H7 (cell line): ENCODE measurements around the gene MCC. TPM values are rescaled to one million over a fixed set of nuclear protein-coding genes. Genes with fewer than 3 reads are reported as not detected.
A peak's percentile ranks its signal among the peaks of the same experiment; 100 is the strongest.

Experiments
- DNase-seq: peaks from one replicate; pipeline ENCODE4 v3.0.0; 2012
- H3K27me3 ChIP-seq: 2 replicates; pipeline ENCODE4 v1.6.0; 2011; ENCODE audit warnings: mild to moderate bottlenecking, low read length; ENCODE audit not compliant: control insufficient read depth, insufficient read depth
- H3K36me3 ChIP-seq: replicated peaks from 2 replicates; pipeline ENCODE4 v1.5.1; 2011; ENCODE audit warnings: low read length; ENCODE audit not compliant: control insufficient read depth, insufficient read depth
- H3K4me3 ChIP-seq: 2 replicates; pipeline ENCODE4 v1.5.1; 2011; ENCODE audit warnings: low read depth, mild to moderate bottlenecking, control low read depth, low read length, moderate library complexity; ENCODE audit not compliant: insufficient read depth
- total RNA-seq: library from RNA; depleted of rRNA; stranded (reverse); fragments of >200 nt; shearing (Covaris generic); gene quantifications from 2 replicates; pipeline ENCODE4 v1.2.3, GENCODE V29; 2014

Gene MCC
- total RNA-seq, 1 experiment from 2014 or later, result 23.0 TPM

GRCh38 chr5:113378514-113378913 lies 109.7 kb downstream of the MCC start:
- Histone ChIP-seq H3K4me3 (no peak overlapping the region), H3K36me3 (no peaks in the 10 kb centered on the region), H3K27me3 (no peaks in the 10 kb centered on the region)
- DNase-seq, result no peak

- no peaks in the 10 kb centered on the region for H3K27me3 ChIP-seq
- H3K4me3 ChIP-seq, result no peak overlapping the region
- no peaks in the 10 kb centered on the region for H3K36me3 ChIP-seq
- DNase-seq, result no peak
Observed at GRCh38 chr5:113378081-113378480, 110.2 kb downstream of the MCC start.

GRCh38 chr5:113376640-113377039 lies 111.6 kb downstream of the MCC start:
- H3K27me3 ChIP-seq, result no peaks in the 10 kb centered on the region
- peak; percentile 39 for DNase-seq
- no peaks in the 10 kb centered on the region for H3K36me3 ChIP-seq
- no peak overlapping the region for H3K4me3 ChIP-seq

GRCh38 chr5:113375480-113376060 lies 112.7 kb downstream of the MCC start:
- no peak overlapping the region for H3K4me3 ChIP-seq
- no peaks in the 10 kb centered on the region for H3K36me3 ChIP-seq
- H3K27me3 ChIP-seq, result no peaks in the 10 kb centered on the region
- DNase-seq, result no peak

- Histone ChIP-seq H3K27me3 (no peaks in the 10 kb centered on the region), H3K36me3 (no peaks in the 10 kb centered on the region), H3K4me3 (no peak overlapping the region)
- no peak for DNase-seq
Observed at GRCh38 chr5:113373426-113373825, 114.8 kb downstream of the MCC start.

- Histone ChIP-seq H3K36me3 (no peaks in the 10 kb centered on the region), H3K27me3 (no peaks in the 10 kb centered on the region), H3K4me3 (no peak overlapping the region)
- no peak for DNase-seq
Observed at GRCh38 chr5:113371721-113372196, 116.5 kb downstream of the MCC start.

- no peak overlapping the region for H3K4me3 ChIP-seq
- no peaks in the 10 kb centered on the region for H3K36me3 ChIP-seq
- no peaks in the 10 kb centered on the region for H3K27me3 ChIP-seq
- DNase-seq, result peak; percentile 23
Observed at GRCh38 chr5:113367586-113367985, 120.7 kb downstream of the MCC start.

- H3K36me3 ChIP-seq, result no peaks in the 10 kb centered on the region
- no peaks in the 10 kb centered on the region for H3K27me3 ChIP-seq
- DNase-seq, result no peak
- no peak overlapping the region for H3K4me3 ChIP-seq
Observed at GRCh38 chr5:113364466-113364865, 123.8 kb downstream of the MCC start.

- no peak for DNase-seq
- Histone ChIP-seq H3K36me3 (no peaks in the 10 kb centered on the region), H3K4me3 (no peak overlapping the region), H3K27me3 (no peaks in the 10 kb centered on the region)
Observed at GRCh38 chr5:113361701-113362100, 126.6 kb downstream of the MCC start.

GRCh38 chr5:113359419-113359818 lies 128.8 kb downstream of the MCC start:
- Histone ChIP-seq H3K27me3 (no peaks in the 10 kb centered on the region), H3K36me3 (no peaks in the 10 kb centered on the region), H3K4me3 (no peak overlapping the region)
- no peak for DNase-seq

GRCh38 chr5:113358696-113359095 lies 129.6 kb downstream of the MCC start:
- H3K36me3 ChIP-seq, result no peaks in the 10 kb centered on the region
- no peak for DNase-seq
- H3K27me3 ChIP-seq, result no peaks in the 10 kb centered on the region
- no peak overlapping the region for H3K4me3 ChIP-seq

GRCh38 chr5:113357696-113358476 lies 130.4 kb downstream of the MCC start:
- H3K4me3 ChIP-seq, result no peak overlapping the region

GRCh38 chr5:113356487-113356886 lies 131.8 kb downstream of the MCC start:
- DNase-seq, result no peak
- Histone ChIP-seq H3K36me3 (no peaks in the 10 kb centered on the region), H3K27me3 (no peaks in the 10 kb centered on the region), H3K4me3 (no peak overlapping the region)

More at GRCh38 chr5:113357696-113358476, 130.4 kb downstream of the MCC start:
- DNase-seq, result no peak
- H3K27me3 ChIP-seq, result no peaks in the 10 kb centered on the region
- H3K36me3 ChIP-seq, result no peaks in the 10 kb centered on the region

- no peaks in the 10 kb centered on the region for H3K36me3 ChIP-seq
- no peak overlapping the region for H3K4me3 ChIP-seq
- H3K27me3 ChIP-seq, result no peaks in the 10 kb centered on the region
- no peak for DNase-seq
Observed at GRCh38 chr5:113354055-113354454, 134.2 kb downstream of the MCC start.

- H3K36me3 ChIP-seq, result no peaks in the 10 kb centered on the region
- no peak overlapping the region for H3K4me3 ChIP-seq
- DNase-seq, result no peak
- H3K27me3 ChIP-seq, result no peaks in the 10 kb centered on the region
Observed at GRCh38 chr5:113347572-113347971, 140.7 kb downstream of the MCC start.
